Raji (cell line): ENCODE results near the gene CSNK1G3.
A peak's percentile ranks its signal among the peaks of the same experiment; 100 is the strongest.

Experiments used
- POLR2A ChIP-seq: IDR thresholded peaks from 2 replicates; pipeline ENCODE4 v1.6.1; 2011; ENCODE audit warnings: low read depth, low read length, control low read depth; ENCODE audit not compliant: insufficient read depth

Gene CSNK1G3

GRCh38 chr5:123511648-123512605 is at the start of gene CSNK1G3:
TSS of gene CSNK1G3 (plus strand) at chr5:123512177. CDS start at chr5:123545664, 33,487 bp downstream.
- TF ChIP-seq POLR2A: peak; percentile 96

- no peak for TF ChIP-seq POLR2A
Observed at GRCh38 chr5:123471385-123471784, 40.6 kb upstream of the CSNK1G3 start.

- no peak for TF ChIP-seq POLR2A
Observed at GRCh38 chr5:123472150-123472924, 39.6 kb upstream of the CSNK1G3 start.

GRCh38 chr5:123474228-123474627 is 37.7 kb upstream of the CSNK1G3 start:
- no peak for TF ChIP-seq POLR2A

DNA sequence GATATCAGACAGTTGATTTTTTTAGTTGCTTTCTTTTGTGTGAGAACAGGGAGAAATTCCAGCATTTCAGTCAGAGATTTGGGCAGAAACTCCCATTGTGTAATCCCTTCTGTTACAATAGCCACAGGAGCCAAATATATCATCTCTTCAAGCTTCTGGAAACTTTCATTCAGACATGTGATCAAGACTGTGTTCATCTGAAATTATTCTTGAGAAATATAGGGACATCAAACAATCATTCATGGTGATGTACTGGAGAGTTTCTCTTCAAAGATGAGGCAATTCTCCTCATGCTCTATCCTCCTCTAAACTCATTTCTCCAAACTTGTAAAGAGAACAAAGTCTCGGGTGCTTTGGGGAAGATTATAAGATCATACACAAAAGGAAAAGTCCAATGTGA is 35.2 kb upstream of the CSNK1G3 start:
- TF ChIP-seq POLR2A: no peak

GRCh38 chr5:123478546-123478945 is 33.4 kb upstream of the CSNK1G3 start:
- no peak for TF ChIP-seq POLR2A

DNA sequence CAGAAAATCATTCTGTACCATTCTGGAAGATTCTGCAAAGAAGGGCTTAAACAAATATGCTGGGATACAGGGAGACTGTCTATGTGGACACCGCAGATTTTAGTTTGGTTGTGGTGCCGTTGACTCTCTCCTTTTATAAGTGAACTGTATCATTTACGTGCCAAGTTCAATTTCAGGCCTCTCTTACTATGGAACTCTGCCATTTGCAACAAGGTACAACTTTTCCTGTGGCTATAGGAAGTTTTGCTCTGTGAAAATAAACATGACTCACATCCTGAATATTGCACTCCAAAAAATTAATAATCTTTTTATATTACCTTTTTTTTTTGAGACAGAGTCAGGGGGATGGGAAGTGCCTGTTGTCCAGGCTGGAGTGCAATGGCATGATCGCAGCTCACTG is 29.7 kb upstream of the CSNK1G3 start:
- TF ChIP-seq POLR2A: no peak

GRCh38 chr5:123483446-123484077 is 28.4 kb upstream of the CSNK1G3 start:
- no peak for TF ChIP-seq POLR2A

DNA sequence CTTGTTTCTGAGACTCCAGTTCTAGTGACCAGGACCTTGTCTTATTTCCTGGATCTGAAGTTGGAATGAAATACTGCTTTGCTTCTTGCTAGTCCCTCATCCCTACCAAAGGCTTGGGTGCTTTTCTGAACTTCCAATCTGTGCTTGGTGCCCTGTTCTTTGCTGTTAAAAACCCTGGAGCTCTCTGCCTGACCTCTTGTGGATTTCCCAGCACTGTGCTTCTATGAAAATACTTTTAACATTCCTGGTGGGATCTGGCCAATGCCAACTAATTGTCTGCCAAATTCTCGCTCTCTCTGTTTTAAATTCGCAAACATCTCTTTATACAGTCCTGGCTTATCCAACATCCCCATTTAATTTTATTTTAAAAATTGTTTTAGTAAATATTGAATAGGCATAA is 26.7 kb upstream of the CSNK1G3 start:
- TF ChIP-seq POLR2A: no peak

DNA sequence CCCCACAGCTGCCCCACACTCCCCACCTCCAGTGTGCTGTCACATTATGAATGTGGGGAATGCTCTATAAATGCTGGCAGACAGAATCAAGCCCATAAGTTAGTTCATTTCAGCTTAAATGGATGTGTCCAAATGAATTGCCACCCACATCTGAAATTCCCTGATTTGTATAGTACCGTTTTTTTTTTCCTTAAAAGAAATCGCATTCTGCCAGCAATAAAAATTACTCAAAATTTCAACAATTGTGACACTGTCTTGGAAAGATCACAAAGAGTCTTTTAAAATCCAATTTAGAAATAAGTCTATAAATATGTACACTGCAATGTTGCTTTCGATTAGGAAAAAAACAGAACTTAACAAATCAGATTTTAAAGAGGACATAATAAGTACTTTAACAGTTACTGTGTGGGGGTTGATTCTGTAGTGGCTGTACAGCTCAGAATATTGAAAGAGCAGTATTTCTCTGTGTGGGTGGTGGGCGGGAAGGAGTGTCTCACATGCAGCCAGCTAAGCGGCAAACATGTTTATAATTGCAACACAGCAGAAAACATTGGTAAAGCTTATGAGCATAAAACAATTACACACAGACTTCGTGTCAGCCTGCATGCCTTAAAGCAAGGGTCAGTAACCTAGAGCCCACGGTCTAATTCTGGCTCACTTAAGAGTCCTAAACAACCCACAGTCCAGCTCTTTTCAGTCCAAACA is 24.9 kb upstream of the CSNK1G3 start:
- TF ChIP-seq POLR2A: no peak

DNA sequence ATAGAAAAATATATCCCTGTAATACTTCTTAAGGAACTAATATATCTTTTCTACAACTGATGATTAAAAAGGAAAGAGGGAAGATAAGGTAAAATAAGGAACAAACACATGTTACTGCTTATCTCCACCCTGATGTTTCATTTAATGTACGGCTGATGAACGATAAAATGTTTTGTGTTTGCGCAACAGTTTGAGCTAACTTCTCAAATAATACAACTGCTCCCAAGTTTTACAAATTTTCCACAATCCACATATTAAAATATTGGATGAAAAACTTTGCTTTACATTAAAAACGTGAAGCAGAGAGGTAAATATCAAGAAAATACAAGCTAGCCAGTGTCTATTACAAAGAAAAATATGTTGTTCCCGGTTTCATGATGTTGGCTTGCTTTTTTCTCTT is 21.0 kb upstream of the CSNK1G3 start:
- TF ChIP-seq POLR2A: no peak

- no peak for TF ChIP-seq POLR2A
Observed at GRCh38 chr5:123496892-123497291, 15.1 kb upstream of the CSNK1G3 start.

DNA sequence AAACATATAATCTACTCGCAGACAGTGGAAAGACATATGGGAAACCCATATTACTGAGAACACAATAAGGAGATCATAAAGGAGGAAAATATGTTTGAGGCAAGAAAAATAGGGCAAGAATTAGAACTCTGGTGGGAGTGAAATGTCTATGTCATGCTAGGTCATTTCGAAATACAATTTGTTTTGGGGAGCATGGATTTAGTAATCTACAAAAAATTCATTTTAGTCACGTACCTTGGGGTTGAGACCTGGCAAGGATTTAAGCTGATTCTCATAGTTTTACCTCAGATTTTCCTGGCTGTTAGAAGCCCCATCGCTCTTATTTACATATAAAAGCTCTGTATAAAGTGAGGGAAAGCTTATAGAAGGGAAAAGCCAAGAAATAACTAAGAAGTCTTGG is 11.5 kb upstream of the CSNK1G3 start:
- TF ChIP-seq POLR2A: no peak

- TF ChIP-seq POLR2A: no peak
Observed at GRCh38 chr5:123502120-123502519, 9.9 kb upstream of the CSNK1G3 start.

GRCh38 chr5:123503299-123503698 is 8.7 kb upstream of the CSNK1G3 start:
- no peak for TF ChIP-seq POLR2A
